Hepatocyte (in vitro differentiated cells): ENCODE results near the gene PRDM16. TPM values are rescaled to one million over a fixed set of nuclear protein-coding genes. Genes with fewer than 3 reads are reported as not detected.

Experiments
- DNase-seq: peaks from one replicate; pipeline ENCODE4 v3.0.0-alpha.2; 2016; ENCODE audit warnings: low spot score
- H2AFZ ChIP-seq: fragments of 200-600 bp; sonication (generic); 2 replicates; pipeline ENCODE4 v1.6.0; 2016; ENCODE audit warnings: antibody characterized with exemption, mild to moderate bottlenecking
- H3K27ac ChIP-seq: fragments of 200-600 bp; sonication (generic); 2 replicates; pipeline ENCODE4 v1.5.1; 2016; ENCODE audit warnings: mild to moderate bottlenecking
- H3K27me3 ChIP-seq: fragments of 200-600 bp; sonication (generic); 2 replicates; pipeline ENCODE4 v1.6.1; 2016
- H3K36me3 ChIP-seq: fragments of 200-600 bp; sonication (generic); replicated peaks from 2 replicates; pipeline ENCODE4 v1.5.1; 2016; ENCODE audit warnings: low read depth; ENCODE audit not compliant: insufficient read depth
- H3K4me1 ChIP-seq: fragments of 200-600 bp; sonication (generic); 2 replicates; pipeline ENCODE4 v1.5.1; 2016; ENCODE audit warnings: mild to moderate bottlenecking, moderate library complexity; ENCODE audit not compliant: insufficient read depth
- H3K4me2 ChIP-seq: fragments of 200-600 bp; sonication (generic); 2 replicates; pipeline ENCODE4 v1.6.0; 2016
- H3K4me3 ChIP-seq: fragments of 200-600 bp; sonication (generic); 2 replicates; pipeline ENCODE4 v1.5.1; 2016; ENCODE audit warnings: mild to moderate bottlenecking
- H3K79me2 ChIP-seq: fragments of 200-600 bp; sonication (generic); 2 replicates; pipeline ENCODE4 v1.6.0; 2017; ENCODE audit warnings: mild to moderate bottlenecking
- H3K9me2 ChIP-seq: fragments of 200-600 bp; sonication (generic); replicated peaks from 2 replicates; pipeline ENCODE4 v1.6.0; 2017; ENCODE audit warnings: mild to moderate bottlenecking; ENCODE audit not compliant: insufficient read depth
- H3K9me3 ChIP-seq: fragments of 200-600 bp; sonication (generic); 2 replicates; pipeline ENCODE4 v1.5.1; 2016; ENCODE audit warnings: low read depth, mild to moderate bottlenecking
- H4K20me1 ChIP-seq: fragments of 200-600 bp; sonication (generic); 2 replicates; pipeline ENCODE4 v1.6.0; 2016; ENCODE audit warnings: mild to moderate bottlenecking; ENCODE audit not compliant: insufficient read depth, poor library complexity, severe bottlenecking
- EZH2 ChIP-seq: fragments of 200-600 bp; sonication (generic); IDR thresholded peaks from 2 replicates; pipeline ENCODE4 v1.6.1; 2016; ENCODE audit warnings: antibody characterized with exemption, mild to moderate bottlenecking, borderline replicate concordance
- EZH2phosphoT487 ChIP-seq: fragments of 200-600 bp; sonication (generic); IDR thresholded peaks from one replicate; pipeline ENCODE4 v1.6.1; 2018; ENCODE audit warnings: antibody characterized with exemption, mild to moderate bottlenecking, low read depth, moderate library complexity; ENCODE audit not compliant: unreplicated experiment, severe bottlenecking
- WGBS: methylation state at CpG from one replicate; pipeline ENCODE4 v1.1.6; 2016; ENCODE audit warnings: low lambda C conversion rate; ENCODE audit errors: missing lambda C conversion rate; 5-methylcytosine and 5-hydroxymethylcytosine counted together
- polyA plus RNA-seq: library from polyadenylated mRNA; unstranded; fragments of >200 nt; fragmentation: Nextera tagmentation; extraction: Ambion mirVana; gene quantifications from 2 replicates; pipeline ENCODE4 v1.2.1, GENCODE V29; 2016
- total RNA-seq: library from RNA; depleted of rRNA; stranded (reverse); fragments of >200 nt; gene quantifications from 2 replicates; pipeline ENCODE4 v1.2.3, GENCODE V29; 2014
- TF ChIP-seq, protein P1 (sequence below): fragments of 200-600 bp; sonication (generic); IDR thresholded peaks from 2 replicates; pipeline ENCODE4 v1.5.1; 2016; ENCODE audit warnings: antibody characterized with exemption, mild to moderate bottlenecking; ENCODE audit not compliant: poor library complexity

Gene PRDM16
- total and polyA plus RNA-seq, 2 experiments from 2014 or later = 8.1 to 9.9 TPM

DNA sequence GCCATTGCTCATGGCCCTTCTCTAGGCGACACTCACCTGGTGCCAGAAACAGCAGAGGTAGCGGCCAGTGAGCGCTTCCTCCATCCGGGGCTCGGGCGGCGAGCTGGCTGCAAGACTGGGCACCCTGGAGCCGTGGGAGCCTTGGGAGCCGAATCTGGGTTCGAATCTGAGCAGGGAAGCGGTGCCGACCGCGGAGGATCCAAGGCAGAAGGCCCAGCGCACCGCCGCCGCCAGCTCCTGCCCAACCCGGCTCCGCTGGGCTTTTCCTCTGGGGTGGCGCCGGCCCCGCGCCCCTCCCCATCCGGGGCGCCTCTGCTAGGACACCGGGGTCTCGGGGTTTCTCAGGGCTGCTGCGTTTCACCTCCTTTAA is 1.7 kb upstream of the PRDM16 start:
- no peak for TF ChIP-seq EZH2phosphoT487
- no peak for TF ChIP-seq EZH2
- TF ChIP-seq, protein P1, sequence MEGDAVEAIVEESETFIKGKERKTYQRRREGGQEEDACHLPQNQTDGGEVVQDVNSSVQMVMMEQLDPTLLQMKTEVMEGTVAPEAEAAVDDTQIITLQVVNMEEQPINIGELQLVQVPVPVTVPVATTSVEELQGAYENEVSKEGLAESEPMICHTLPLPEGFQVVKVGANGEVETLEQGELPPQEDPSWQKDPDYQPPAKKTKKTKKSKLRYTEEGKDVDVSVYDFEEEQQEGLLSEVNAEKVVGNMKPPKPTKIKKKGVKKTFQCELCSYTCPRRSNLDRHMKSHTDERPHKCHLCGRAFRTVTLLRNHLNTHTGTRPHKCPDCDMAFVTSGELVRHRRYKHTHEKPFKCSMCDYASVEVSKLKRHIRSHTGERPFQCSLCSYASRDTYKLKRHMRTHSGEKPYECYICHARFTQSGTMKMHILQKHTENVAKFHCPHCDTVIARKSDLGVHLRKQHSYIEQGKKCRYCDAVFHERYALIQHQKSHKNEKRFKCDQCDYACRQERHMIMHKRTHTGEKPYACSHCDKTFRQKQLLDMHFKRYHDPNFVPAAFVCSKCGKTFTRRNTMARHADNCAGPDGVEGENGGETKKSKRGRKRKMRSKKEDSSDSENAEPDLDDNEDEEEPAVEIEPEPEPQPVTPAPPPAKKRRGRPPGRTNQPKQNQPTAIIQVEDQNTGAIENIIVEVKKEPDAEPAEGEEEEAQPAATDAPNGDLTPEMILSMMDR = no peak
- peaks cover 13% of the 10 kb centered on the region for H3K79me2 ChIP-seq
- H2AFZ ChIP-seq = no peak overlapping the region
- H3K4me3 ChIP-seq = no peak overlapping the region
- H3K4me2 ChIP-seq = peak overlapping the region; percentile 95
- 45% methylated on average over 28 of the region's 29 CpGs for WGBS
- peaks cover 29% of the 10 kb centered on the region for H3K4me1 ChIP-seq
- no peak overlapping the region for H3K27ac ChIP-seq
- peaks cover 75% of the 10 kb centered on the region for H3K27me3 ChIP-seq
- H3K9me3 ChIP-seq = no peaks in the 10 kb centered on the region
- no peaks in the 10 kb centered on the region for H3K36me3 ChIP-seq
- no peaks in the 10 kb centered on the region for H4K20me1 ChIP-seq
- DNase-seq = no peak
- H3K9me2 ChIP-seq = no peaks in the 10 kb centered on the region

DNA sequence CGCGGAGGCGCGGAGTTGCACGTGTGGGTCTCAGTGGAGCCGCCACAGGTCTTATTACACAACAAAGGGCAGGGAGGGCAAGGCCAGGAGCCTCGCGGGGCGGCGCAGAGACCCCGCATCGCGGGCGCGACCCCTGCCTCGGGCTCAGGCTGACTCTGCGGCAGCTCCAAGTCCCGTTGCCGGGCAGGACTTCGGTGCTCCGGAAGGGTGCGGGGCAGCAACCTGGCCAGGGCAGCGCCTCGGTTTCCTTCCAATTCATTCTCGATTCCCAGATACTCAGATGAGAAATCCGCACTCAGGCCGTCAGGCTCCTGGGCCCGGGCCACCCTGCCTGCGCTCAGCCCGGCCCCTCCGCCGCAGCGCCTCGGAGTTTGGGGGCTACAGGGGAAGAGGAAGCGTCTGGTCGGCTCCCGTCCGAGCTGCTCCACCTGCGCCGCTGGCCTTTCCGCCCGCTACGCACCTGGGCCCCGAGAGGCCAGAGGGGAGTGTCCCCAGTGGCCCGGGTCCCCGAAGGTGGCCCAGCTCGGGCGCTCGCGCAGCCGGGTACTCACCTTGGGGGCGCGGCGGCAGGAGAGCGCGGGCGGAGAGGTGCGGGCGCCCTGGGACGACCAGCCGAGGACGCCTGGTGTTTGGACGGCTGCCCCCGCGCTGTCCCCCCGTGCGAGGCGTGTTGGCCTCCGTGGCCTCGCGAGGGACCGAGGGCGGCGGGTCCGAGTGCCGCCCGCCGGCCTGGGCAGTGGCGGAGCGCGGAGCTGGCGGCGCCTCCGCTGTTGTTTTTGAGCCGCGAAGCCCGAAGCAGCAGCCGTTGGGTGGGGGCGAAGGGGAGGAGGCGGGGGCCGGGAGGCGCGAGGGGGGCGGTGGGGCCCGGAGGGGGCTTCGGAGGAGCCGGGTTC is 1.1 kb upstream of the PRDM16 start:
- Histone ChIP-seq H4K20me1 (no peaks in the 10 kb centered on the region), H3K36me3 (no peaks in the 10 kb centered on the region), H2AFZ (peak overlapping the region; percentile 84), H3K27ac (peak overlapping the region; percentile 61), H3K9me3 (no peaks in the 10 kb centered on the region), H3K27me3 (peaks cover 76% of the 10 kb centered on the region), H3K4me3 (peak overlapping the region; percentile 55), H3K9me2 (no peaks in the 10 kb centered on the region), H3K4me2 (peak overlapping the region; percentile 95), H3K79me2 (peaks cover 14% of the 10 kb centered on the region), H3K4me1 (peaks cover 28% of the 10 kb centered on the region)
- DNase-seq = no peak
- 3% methylated on average over 80 of the region's 97 CpGs for WGBS
- TF ChIP-seq EZH2phosphoT487 = no peak
- TF ChIP-seq EZH2 = peak; percentile 93

DNA sequence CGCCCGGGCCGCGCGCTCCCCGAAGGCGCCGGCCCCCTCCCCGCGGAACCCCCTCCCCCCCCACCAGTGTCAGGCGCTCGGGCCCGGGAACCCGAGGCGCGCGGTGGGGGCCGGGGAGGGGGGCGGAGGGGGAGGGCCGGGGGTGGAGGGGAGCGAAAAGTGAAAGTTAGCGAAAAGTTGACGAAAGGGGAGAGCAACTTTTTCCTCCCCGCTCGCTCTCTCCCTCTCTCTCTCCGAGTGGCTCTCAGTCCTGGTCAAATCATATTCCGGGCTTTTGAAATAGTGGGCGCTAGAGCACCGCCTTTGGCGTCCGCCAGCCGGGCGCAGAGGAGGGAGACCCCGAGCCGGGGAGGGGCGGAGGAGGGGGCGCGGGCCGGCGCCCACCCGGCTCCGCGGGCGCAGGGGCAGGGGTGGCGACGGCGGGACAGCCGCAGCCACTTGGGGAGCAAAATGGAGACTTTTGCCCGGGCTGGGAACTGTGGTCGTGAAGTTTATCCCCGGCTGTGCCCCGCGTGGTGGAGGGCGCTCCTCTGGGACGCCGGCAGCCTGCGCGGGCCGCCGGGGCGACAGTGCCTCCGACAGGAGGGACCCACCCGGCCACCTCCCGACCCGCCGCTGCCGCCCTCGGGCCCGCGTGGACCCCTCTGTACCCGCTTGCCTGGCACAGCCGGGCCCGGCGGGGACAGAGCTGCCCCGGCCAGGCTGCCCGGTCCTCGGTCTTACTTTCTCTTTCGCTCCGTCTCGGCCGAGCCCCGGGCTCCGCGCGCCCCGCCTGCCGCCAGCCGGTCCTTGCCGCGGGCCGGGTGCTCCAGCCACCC is 697 bp downstream of the PRDM16 start:
- Histone ChIP-seq H4K20me1 (no peaks in the 10 kb centered on the region), H3K4me3 (peak overlapping the region; percentile 93), H3K27ac (peak overlapping the region; percentile 79), H3K27me3 (peaks cover 75% of the 10 kb centered on the region), H2AFZ (no peak overlapping the region), H3K4me1 (peaks cover 21% of the 10 kb centered on the region), H3K79me2 (peaks cover 25% of the 10 kb centered on the region), H3K9me3 (no peaks in the 10 kb centered on the region), H3K4me2 (peak overlapping the region; percentile 96), H3K9me2 (no peaks in the 10 kb centered on the region), H3K36me3 (no peaks in the 10 kb centered on the region)
- DNase-seq = peak; percentile 87
- 1% methylated on average over 11 of the region's 91 CpGs for WGBS
- TF ChIP-seq EZH2phosphoT487 = peak; percentile 48
- no peak for TF ChIP-seq EZH2
- TF ChIP-seq, protein P1 = peak; percentile 62

DNA sequence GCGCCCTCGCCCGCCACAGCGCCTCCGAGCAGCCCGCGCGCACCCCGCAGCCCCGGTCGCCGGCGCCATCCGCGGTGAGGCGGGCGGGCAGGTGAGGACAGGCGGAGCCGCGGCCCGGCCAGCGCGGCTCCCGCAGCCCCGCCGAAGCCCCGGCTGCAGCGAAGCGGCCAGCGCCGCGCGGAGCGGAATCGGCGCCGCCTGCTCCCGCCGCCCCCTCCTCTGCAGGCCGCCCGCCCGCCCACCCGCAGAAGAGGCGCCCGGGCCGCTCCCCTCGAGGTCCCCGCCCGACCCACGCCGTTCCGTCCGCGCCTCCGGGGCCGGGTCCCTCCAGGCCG is 1.3 kb downstream of the PRDM16 start:
- peaks cover 75% of the 10 kb centered on the region for H3K27me3 ChIP-seq
- no peaks in the 10 kb centered on the region for H4K20me1 ChIP-seq
- no peaks in the 10 kb centered on the region for H3K9me2 ChIP-seq
- peak overlapping the region; percentile 23 for H3K4me3 ChIP-seq
- 0% methylated on average over 6 of the region's 57 CpGs for WGBS
- DNase-seq = no peak
- H3K9me3 ChIP-seq = no peaks in the 10 kb centered on the region
- peak overlapping the region; percentile 45 for H2AFZ ChIP-seq
- H3K4me2 ChIP-seq = peak overlapping the region; percentile 96
- H3K27ac ChIP-seq = peak overlapping the region; percentile 24
- H3K79me2 ChIP-seq = peaks cover 27% of the 10 kb centered on the region
- TF ChIP-seq, protein P1 = no peak
- TF ChIP-seq EZH2phosphoT487 (no peak), EZH2 (no peak)
- H3K36me3 ChIP-seq = no peaks in the 10 kb centered on the region
- H3K4me1 ChIP-seq = peaks cover 21% of the 10 kb centered on the region
